ENCODE measurements around the gene WIPF2. TPM values are rescaled to one million over a fixed set of nuclear protein-coding genes. Genes with fewer than 3 reads are reported as not detected.

Gene WIPF2
- total and polyA plus RNA-seq, 2 experiments from 2014 or later = 9.2 TPM

- H3K4me3 Mint-ChIP-seq = no peak overlapping the region
- H3F3A ChIP-seq (replicated peaks; ENCODE audit: low read depth) = peaks cover 16% of the 10 kb centered on the region
- H3K27ac Mint-ChIP-seq = no peak overlapping the region
- H3K4me3 ChIP-seq = no peak overlapping the region
- TF ChIP-seq STAT1 (IDR thresholded peaks at IDR 0.05; ENCODE audit: unreplicated experiment) (no peak), EZH2phosphoT487 (IDR thresholded peaks at IDR 0.05; ENCODE audit: unreplicated experiment) (no peak), NANOG (IDR thresholded peaks at IDR 0.05; ENCODE audit: borderline replicate concordance) (no peak), ZNF331 (CRISPR knock-in tag; IDR thresholded peaks at IDR 0.05; ENCODE audit: low read depth) (no peak), ZNF114 (CRISPR knock-in tag; IDR thresholded peaks at IDR 0.05) (no peak), ETS1 (IDR thresholded peaks at IDR 0.05) (no peak), POLR2AphosphoS5 (IDR thresholded peaks at IDR 0.05; ENCODE audit: low read depth) (no peak), REST (IDR thresholded peaks at IDR 0.05; ENCODE audit: unreplicated experiment) (no peak)
- no peak for ATAC-seq
- H3K27me3 Mint-ChIP-seq (ENCODE audit: insufficient read depth, low read depth, poor library complexity) = peaks cover 42% of the 10 kb centered on the region
- peaks cover 31% of the 10 kb centered on the region for H3K4me1 ChIP-seq (ENCODE audit: insufficient read depth)
- H3K4me1 Mint-ChIP-seq = peaks cover 80% of the 10 kb centered on the region
- no peak overlapping the region for H3K27ac ChIP-seq (ENCODE audit: low read depth)
- H3K9me2 ChIP-seq (ENCODE audit: insufficient read depth) = no peaks in the 10 kb centered on the region
- no peaks in the 10 kb centered on the region for H3K36me3 ChIP-seq (ENCODE audit: insufficient read depth)
- H3K79me2 ChIP-seq (replicated peaks; ENCODE audit: insufficient read depth) = 0 out of 2 replicates have a peak, but pooled peaks cover 6% of the 10 kb centered on the region
- H4K20me1 ChIP-seq (replicated peaks; ENCODE audit: insufficient read depth) = peaks cover 3% of the 10 kb centered on the region
- H3K27me3 ChIP-seq (ENCODE audit: insufficient read depth) = peaks cover 36% of the 10 kb centered on the region
- no peak for DNase-seq (ENCODE audit: low spot score)
- H3K9me3 Mint-ChIP-seq = no peaks in the 10 kb centered on the region
- H3K4me2 ChIP-seq = no peak overlapping the region
- H2AFZ ChIP-seq = no peak overlapping the region
- no peaks in the 10 kb centered on the region; the same call in 2 of the 3 replicates for H3K36me3 Mint-ChIP-seq (ENCODE audit: low read depth)
Observed at GRCh38 chr17:40314584-40314956, 95.5 kb downstream of the WIPF2 start.

- Histone ChIP-seq H3K27ac (ENCODE audit: low read depth) (no peak overlapping the region), H3K27me3 (ENCODE audit: insufficient read depth) (peaks cover 36% of the 10 kb centered on the region), H2AFZ (no peak overlapping the region), H3K4me1 (ENCODE audit: insufficient read depth) (peaks cover 26% of the 10 kb centered on the region), H3K4me2 (no peak overlapping the region; the same call in 1 of the 2 replicates), H3F3A (replicated peaks; ENCODE audit: low read depth) (peaks cover 16% of the 10 kb centered on the region), H3K4me3 (no peak overlapping the region), H3K9me2 (ENCODE audit: insufficient read depth) (no peaks in the 10 kb centered on the region), H4K20me1 (replicated peaks; ENCODE audit: insufficient read depth) (peaks cover 3% of the 10 kb centered on the region), H3K79me2 (replicated peaks; ENCODE audit: insufficient read depth) (0 out of 2 replicates have a peak, but pooled peaks cover 8% of the 10 kb centered on the region), H3K36me3 (ENCODE audit: insufficient read depth) (no peaks in the 10 kb centered on the region)
- Mint-ChIP-seq H3K27ac (no peak overlapping the region), H3K36me3 (ENCODE audit: low read depth) (no peaks in the 10 kb centered on the region; the same call in 2 of the 3 replicates), H3K4me3 (no peak overlapping the region; the same call in 2 of the 3 replicates), H3K9me3 (no peaks in the 10 kb centered on the region), H3K4me1 (peaks cover 79% of the 10 kb centered on the region), H3K27me3 (ENCODE audit: insufficient read depth, low read depth, poor library complexity) (peaks cover 42% of the 10 kb centered on the region)
- ATAC-seq (no peak), DNase-seq (ENCODE audit: low spot score) (no peak)
- no peak for TF ChIP-seq ZNF114 (CRISPR knock-in tag; IDR thresholded peaks at IDR 0.05)
- no peak for TF ChIP-seq EZH2 (IDR thresholded peaks at IDR 0.05; ENCODE audit: low read depth, unreplicated experiment)
Observed at GRCh38 chr17:40315206-40315605, 96.1 kb downstream of the WIPF2 start.
